Activated CD4-positive, alpha-beta T cell treated with anti-CD3 and anti-CD28 coated beads, Interleukin-2, Interleukin-4, amounts not matched to agents 100 ng/mL and 50 ng/mL, durations not matched to agents 16 hours and 8 hours (primary cell): ENCODE measurements around the gene ANP32A.
A peak's percentile ranks its signal among the peaks of the same experiment; 100 is the strongest.

ENCODE experiments used
- DNase-seq: peaks from one replicate; pipeline ENCODE4 v3.0.0-alpha.2; 2020; ENCODE audit warnings: low spot score

Gene ANP32A

DNA sequence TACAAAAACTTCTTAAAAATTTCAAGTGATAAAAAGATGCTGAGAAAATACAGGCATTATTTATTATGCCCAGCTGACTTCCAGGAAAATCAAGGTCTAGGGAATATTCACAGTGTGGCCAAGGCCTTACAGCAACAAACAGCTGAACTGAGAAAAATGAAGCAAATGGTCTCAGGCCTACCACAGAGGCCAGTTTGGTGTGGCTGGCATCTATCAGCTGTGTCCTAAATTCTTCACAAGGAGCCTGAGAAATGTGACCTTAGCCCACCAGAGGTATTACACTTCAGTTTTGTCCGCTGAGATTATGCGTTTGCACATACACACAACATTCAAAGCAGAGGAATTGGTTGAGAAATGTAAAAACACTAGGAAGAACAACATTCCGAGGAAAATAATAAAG lies 77.4 kb downstream of the ANP32A start:
- DNase-seq = no peak

DNA sequence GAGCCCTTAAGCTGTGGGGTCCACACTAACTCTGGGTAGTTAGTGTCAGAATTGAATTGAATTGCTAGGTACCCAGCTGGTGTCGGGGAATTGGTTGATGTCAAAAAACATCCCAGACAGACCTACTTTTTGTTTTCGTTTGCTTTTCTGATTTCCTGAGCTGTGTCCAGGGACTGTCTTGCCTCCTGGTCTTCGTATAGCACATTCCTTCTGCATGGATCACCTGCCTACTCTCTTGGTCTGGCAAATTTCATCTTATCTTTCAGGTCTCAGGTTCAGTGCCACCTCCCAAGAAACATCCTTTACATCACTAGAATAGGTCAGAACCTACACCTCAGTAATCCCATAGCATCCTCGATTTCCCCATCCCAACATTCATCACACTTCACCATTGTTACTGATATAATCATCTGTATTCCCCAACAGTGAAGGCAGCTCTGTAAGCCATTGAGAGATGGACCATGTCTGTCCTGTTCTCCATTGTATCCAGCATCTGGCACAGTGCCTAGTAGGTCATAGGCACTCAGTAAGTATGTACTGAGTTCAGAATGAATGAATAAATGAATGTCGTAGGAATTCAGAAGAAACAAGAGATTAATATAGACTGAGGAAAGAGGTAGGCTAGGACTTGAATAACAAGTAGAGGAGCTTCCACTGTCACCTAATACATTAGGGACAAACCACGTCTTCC lies 81.2 kb downstream of the ANP32A start:
- DNase-seq = no peak

DNA sequence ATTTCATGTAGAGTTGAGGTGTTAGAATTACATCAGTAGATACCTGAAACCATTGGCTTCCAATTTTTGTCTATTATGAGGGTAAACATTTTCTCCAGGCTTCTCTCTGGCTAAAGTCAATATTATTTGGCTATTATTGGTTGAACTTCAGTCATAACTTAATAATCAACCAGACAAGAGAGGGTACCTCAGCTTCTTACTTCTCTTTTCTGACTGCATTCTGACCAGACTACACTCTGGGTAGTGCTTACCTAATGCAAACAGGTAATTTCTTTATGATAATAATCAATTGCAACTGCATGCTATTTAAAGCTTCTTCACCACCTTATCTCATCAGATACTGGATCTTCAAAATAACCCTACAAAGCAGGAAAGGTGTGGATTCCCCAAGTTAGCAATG lies 85.1 kb downstream of the ANP32A start:
- DNase-seq = no peak

DNA sequence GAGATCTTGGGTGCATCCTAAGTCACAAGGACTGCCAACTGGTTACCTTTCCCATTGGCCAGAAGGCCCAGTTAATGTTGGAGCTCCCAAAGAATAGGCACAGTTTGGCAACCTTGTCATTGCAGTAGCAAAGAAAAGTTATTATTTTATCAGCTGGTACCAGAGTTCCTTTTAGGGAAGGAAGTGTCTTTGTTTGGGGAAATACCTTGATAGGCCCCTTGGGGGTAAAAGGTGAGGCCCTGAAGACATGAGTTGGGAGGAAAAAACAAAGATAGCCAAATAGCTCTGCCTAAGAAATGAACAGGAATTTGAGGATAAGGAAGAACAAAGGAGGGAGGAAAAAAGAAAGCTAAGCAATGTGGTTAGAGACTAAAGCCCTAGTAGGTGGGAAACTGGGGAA lies 85.8 kb downstream of the ANP32A start:
- DNase-seq = no peak

DNA sequence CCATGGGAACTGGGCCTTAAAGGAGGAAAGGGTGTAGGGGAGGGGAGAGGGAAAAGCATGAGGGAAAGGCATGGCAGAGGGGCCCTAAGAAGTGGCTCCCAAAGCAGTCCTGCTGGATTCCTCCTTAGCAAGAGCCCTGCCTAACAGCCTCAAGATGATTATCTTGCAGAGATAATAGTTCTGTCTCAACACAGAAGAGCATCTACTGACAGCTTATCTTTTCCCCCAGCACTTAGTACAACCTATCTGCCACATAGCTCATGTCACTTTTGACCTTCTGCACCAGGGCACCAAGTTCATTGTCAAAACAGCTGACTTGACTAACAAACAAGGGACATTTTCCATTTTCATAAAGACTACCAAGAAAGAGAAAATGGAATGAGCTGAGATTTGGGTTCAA lies 86.3 kb downstream of the ANP32A start:
- DNase-seq = no peak

DNA sequence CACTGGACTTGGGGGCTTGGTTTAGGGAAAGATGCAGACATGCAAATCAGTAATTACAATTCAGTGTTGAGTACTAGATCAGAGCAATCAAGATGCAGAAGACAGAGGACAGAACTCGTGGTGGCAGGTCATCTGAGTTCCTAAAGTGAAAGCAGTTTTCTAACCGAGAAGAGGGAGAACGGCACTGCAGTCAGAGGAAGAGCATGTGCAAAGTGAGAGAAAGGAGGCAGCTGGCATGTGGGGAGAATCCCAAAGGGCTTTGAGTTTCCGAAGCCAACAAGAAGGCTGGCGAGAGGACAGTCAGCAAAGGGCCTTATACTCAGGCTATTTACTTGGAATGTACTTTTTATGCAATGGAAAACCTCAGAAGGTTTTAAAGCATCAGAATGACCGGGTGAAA lies 87.0 kb downstream of the ANP32A start:
- DNase-seq = no peak

DNA sequence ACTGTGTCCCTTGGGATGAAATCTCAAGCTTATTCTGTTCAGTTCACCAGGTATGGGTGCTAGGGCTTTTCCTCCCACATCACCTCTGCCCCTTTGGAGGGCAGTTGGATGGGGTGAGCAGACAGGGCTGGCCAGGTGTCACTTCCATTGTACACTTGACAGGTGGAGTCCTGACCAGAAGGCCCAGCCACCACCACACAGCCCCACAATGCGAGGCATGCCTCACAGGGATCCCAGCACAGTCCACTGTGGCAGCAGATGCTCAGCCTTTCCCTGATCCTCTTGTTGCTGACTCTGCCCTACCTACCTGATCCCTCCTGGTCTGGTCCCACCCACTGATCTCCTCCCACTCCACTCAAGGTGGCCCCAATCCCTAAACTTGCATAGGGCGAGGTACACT lies 88.2 kb downstream of the ANP32A start:
- no peak for DNase-seq

DNA sequence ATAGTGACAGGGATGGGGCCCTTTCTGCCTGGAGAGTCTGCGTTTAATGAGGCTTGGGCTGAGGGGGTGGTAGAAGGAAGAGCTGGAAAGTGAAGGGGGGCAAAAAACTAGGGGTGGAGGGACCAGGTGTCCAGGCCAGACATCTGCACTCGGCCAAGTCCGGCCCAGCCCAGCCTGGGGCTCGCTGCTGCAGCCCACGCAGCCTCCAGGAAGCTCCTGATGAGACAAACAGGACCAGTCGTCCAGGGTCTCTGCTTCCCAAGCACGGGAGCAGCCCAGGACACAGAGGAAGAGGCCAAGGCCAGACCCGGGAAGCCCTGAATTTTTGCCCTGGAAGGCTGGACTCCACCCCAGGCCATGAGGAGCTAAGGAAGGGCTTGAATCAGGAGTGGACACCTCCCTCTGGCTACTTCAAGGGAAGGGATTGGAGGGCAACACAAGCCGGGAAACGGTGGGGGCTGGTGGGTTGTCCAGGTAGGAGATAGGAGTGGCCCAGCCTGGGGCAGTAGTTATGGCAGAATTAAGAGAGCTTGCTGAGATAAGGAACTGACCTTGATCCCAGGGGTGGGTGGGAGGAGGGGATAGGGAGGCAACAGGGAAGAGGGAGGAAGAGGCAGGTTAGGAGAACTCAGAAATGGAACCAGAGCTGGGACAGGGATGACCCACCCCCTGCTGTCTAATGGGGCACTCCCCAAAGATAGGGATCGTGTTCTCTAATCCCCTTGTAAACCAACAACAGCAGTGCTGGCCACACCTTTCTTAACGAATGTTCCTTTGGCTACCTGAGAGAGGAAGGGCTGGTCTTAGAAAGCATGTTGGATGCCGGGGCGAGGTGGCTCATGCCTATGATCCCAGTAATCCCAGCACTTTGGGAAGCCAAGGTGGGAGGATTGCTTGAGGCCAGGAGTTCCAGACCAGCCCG lies 89.5 kb downstream of the ANP32A start:
- no peak for DNase-seq

DNA sequence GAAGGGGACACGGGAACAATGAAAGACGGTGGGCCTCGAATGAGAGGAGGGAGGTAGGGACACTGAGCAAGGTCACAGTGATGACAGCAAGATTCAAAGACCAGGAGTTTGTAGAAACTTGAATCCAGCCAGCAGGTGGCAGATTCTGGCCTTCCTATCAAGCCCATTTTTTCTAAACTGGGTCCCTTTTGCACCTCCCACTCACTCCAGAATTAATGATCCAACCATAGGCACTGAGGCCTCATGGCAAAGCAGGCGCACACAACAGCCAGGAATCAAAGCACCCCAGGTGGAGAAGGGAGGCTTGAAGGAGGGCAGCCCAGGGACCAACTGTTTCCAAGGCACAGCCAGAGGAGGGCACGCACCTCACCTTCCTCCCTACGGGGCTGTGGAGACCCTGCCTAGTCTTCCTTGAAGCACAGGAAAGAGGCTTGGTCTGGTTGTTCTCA lies 90.2 kb downstream of the ANP32A start:
- DNase-seq = peak; percentile 16

DNA sequence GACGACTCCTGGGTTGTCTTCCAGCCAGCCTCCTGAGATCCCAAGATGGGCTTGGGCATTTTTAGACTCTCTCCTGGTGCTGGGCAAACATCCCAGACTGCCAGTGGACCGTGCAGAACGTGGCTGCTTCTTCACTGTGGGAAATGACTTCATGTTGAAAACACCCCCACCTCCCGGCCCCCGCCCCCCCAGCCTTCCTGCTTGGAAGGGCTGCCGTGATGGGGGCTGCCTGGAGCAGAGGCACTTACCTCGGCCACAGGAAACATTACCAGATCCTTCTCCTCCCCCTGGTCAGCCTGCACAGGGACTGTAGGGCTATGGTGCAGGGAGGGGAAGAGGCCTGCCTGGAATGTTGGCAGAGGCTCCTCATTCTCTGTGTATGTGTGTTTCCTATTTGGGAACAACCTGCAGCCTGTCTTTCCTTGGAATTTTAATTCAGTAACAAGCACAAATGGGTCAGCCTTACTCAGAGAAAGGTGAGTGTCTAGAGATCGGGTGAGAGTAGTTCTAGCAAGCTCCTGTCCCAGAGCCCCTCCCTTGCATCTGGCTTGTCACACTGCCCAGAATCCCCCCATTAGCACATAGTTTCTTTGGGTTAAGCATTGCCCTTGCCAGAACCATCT lies 90.8 kb downstream of the ANP32A start:
- DNase-seq = no peak
